ENCODE data around the gene FAM221B.

The FAM221B gene

GRCh38 chr9:35769763-35770162, 58.8 kb downstream of the FAM221B start:
- H3K27me3 ChIP-seq (ENCODE audit: control insufficient read depth, insufficient read depth, low read length) = no peaks in the 10 kb centered on the region
- H3K27ac ChIP-seq (ENCODE audit: low read depth, low read length) = no peak overlapping the region
- no peaks in the 10 kb centered on the region for H3K9me3 ChIP-seq (ENCODE audit: control insufficient read depth, insufficient read depth, low read length)
- no peak overlapping the region for H3K4me3 ChIP-seq (ENCODE audit: low read depth, low read length)
- peaks cover under 1% of the 10 kb centered on the region; the same call in 1 of the 2 replicates for H3K4me1 ChIP-seq (ENCODE audit: control insufficient read depth, insufficient read depth, low read length)
- no peak overlapping the region for H3K9ac ChIP-seq (ENCODE audit: low read depth, low read length)
- no peaks in the 10 kb centered on the region for H3K36me3 ChIP-seq (ENCODE audit: control insufficient read depth, insufficient read depth, low read length)

- H3K4me3 ChIP-seq (ENCODE audit: low read depth, low read length) = no peak overlapping the region
- H3K4me1 ChIP-seq (ENCODE audit: control insufficient read depth, insufficient read depth, low read length) = no peaks in the 10 kb centered on the region; the same call in 1 of the 2 replicates
- H3K36me3 ChIP-seq (ENCODE audit: control insufficient read depth, insufficient read depth, low read length) = no peaks in the 10 kb centered on the region
- H3K9me3 ChIP-seq (ENCODE audit: control insufficient read depth, insufficient read depth, low read length) = no peaks in the 10 kb centered on the region
- H3K9ac ChIP-seq (ENCODE audit: low read depth, low read length) = no peak overlapping the region
- H3K27ac ChIP-seq (ENCODE audit: low read depth, low read length) = no peak overlapping the region
- H3K27me3 ChIP-seq (ENCODE audit: control insufficient read depth, insufficient read depth, low read length) = no peaks in the 10 kb centered on the region
Observed at GRCh38 chr9:35767458-35767857, 61.1 kb downstream of the FAM221B start.

GRCh38 chr9:35766997-35767396, 61.5 kb downstream of the FAM221B start:
- no peaks in the 10 kb centered on the region for H3K27me3 ChIP-seq (ENCODE audit: control insufficient read depth, insufficient read depth, low read length)
- no peak overlapping the region for H3K9ac ChIP-seq (ENCODE audit: low read depth, low read length)
- H3K27ac ChIP-seq (ENCODE audit: low read depth, low read length) = no peak overlapping the region
- no peak overlapping the region for H3K4me3 ChIP-seq (ENCODE audit: low read depth, low read length)
- no peaks in the 10 kb centered on the region for H3K9me3 ChIP-seq (ENCODE audit: control insufficient read depth, insufficient read depth, low read length)
- no peaks in the 10 kb centered on the region for H3K36me3 ChIP-seq (ENCODE audit: control insufficient read depth, insufficient read depth, low read length)
- H3K4me1 ChIP-seq (ENCODE audit: control insufficient read depth, insufficient read depth, low read length) = no peaks in the 10 kb centered on the region; the same call in 1 of the 2 replicates

All from HUES48 (cell line).